GM10266 (cell line): Measurements from ENCODE around the gene SNX3.
"Not testable (repeated sequence)": the region's sequence is repeated elsewhere in the genome, so short reads cannot be mapped to it uniquely, and the experiment has no call there.

Experiments
- DNase-seq: peaks from one replicate; pipeline ENCODE4 v3.0.0; 2012; ENCODE audit errors: extremely low spot score
- TF ChIP-seq, protein P1 (sequence below): IDR thresholded peaks from 2 replicates; pipeline ENCODE4 v1.5.1; 2012; ENCODE audit warnings: mild to moderate bottlenecking, low read depth; ENCODE audit not compliant: control insufficient read depth, insufficient read depth; ENCODE audit errors: missing control alignments

Gene SNX3

DNA sequence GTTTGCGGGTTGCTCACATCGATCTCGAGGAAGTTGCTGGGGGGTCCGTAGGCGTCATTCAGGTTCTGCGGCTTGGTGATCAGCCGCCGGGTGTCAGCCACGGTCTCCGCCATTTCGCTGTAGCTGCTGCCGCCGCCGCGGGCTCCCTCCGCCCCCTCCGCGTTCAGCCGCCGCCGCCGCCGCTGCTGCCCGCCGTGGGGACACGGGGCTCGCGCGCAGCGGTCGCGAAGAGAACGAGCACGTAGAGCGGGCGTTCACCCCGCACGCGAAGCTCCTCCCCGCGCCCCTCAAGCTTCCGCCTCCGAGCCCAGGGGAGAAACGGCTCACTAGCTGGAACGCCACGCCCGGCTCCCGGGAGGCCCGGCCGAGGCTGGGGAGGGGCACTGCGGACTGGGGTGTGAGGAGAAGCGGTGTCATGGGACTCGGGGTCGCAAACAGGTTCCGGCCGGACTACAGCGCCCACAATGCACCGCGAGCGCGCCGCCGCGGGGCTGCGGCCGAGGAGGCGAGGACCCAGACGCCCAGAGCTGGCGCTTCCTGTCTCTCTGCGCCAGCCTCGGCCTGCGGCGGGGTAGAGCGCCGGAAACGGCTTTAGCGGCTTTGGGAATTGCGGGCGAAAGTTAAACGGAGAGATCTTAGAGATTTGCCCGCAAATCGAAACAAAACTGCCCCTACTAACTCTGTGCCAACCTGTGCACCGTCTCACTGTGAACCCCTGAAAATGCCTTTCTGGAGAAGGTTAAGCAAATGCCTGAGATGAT lies at the start of gene SNX3:
TSS of gene SNX3 (minus strand) at position 232 of the 761 bp plus-strand sequence. CDS start at position 113, 119 bp downstream.
- DNase-seq: peak; percentile 96
- TF ChIP-seq, protein P1, sequence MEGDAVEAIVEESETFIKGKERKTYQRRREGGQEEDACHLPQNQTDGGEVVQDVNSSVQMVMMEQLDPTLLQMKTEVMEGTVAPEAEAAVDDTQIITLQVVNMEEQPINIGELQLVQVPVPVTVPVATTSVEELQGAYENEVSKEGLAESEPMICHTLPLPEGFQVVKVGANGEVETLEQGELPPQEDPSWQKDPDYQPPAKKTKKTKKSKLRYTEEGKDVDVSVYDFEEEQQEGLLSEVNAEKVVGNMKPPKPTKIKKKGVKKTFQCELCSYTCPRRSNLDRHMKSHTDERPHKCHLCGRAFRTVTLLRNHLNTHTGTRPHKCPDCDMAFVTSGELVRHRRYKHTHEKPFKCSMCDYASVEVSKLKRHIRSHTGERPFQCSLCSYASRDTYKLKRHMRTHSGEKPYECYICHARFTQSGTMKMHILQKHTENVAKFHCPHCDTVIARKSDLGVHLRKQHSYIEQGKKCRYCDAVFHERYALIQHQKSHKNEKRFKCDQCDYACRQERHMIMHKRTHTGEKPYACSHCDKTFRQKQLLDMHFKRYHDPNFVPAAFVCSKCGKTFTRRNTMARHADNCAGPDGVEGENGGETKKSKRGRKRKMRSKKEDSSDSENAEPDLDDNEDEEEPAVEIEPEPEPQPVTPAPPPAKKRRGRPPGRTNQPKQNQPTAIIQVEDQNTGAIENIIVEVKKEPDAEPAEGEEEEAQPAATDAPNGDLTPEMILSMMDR: peak; percentile 38

- no peak for DNase-seq
- TF ChIP-seq, protein P1: no peak
Observed at GRCh38 chr6:108309844-108310243, 49.0 kb upstream of the SNX3 start.

- not testable (repeated sequence) for DNase-seq
Observed at GRCh38 chr6:108308641-108309040, 47.8 kb upstream of the SNX3 start.

DNA sequence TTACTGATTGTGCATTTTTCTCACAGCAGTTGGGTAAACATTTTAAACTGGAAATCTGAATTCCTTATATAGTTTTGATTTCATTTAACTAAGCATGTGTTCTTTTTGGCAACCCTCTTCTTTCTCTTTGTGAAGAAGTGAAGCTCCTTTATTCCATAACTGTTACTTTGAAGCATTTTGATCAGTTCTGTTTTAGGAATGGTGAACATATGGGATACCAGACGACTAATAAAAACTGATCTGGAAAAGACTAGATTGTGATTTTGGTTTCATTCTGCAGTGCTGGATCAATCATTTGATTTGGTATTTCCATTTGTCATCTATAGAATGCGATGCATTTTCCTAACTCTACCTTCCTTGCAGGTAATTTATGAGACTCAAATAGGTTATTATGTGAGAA lies 43.8 kb upstream of the SNX3 start:
- TF ChIP-seq, protein P1: no peak
- no peak for DNase-seq

- DNase-seq: no peak
- TF ChIP-seq, protein P1: no peak
Observed at GRCh38 chr6:108302386-108302785, 41.5 kb upstream of the SNX3 start.

DNA sequence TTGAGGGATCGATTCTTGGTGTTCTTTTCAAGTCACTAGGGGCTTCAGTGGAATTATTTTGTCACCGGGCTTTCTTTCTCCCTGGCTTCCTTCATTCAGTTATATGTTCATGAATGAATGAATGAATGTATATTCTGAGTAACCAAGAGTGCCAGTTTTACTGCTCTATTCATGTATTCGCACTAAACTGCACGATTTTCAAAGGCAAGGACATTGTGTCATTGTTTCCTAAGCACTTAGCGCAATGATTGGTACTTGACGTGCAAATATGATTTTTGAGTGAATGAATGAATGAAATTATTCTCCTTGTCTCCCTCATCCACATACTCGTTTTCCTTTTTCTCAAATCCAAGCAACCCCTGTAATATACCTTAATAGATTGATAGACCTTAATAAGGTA lies 34.8 kb upstream of the SNX3 start:
- TF ChIP-seq, protein P1: no peak
- DNase-seq: no peak

- TF ChIP-seq, protein P1: no peak
Observed at GRCh38 chr6:108294727-108295625, 34.1 kb upstream of the SNX3 start, which contains the start of gene AFG1L. TSS of gene AFG1L (plus strand) at chr6:108295054. CDS start at chr6:108295080, 26 bp downstream.

More at GRCh38 chr6:108294727-108295625, 34.1 kb upstream of the SNX3 start, which contains the start of gene AFG1L:
- peak; percentile 83 for DNase-seq
